Thoracic aorta (tissue), 2 donors: ENCODE results near the gene ACTA1. TPM values are rescaled to one million over a fixed set of nuclear protein-coding genes. Genes with fewer than 3 reads are reported as not detected.

Experiments used
- ATAC-seq: fragments of 150-250 bp; one replicate; pipeline ENCODE4 v1.8.0; 2017; ENCODE audit warnings: low read depth; ENCODE audit not compliant: insufficient number of reproducible peaks, low FRiP score
- DNase-seq: peaks from one replicate; pipeline ENCODE4 v3.0.0-alpha.2; 2020; ENCODE audit warnings: low spot score
- H3K27ac ChIP-seq, 2 donors: fragments of 200-600 bp; sonication (generic); 1 replicate in 1 of 2; 2 replicates in 1 of 2; pipeline ENCODE4 v1.5.1; 2016; ENCODE audit warnings: mild to moderate bottlenecking in 2 of 2, moderate library complexity in 2 of 2
- H3K27me3 ChIP-seq: fragments of 200-600 bp; sonication (generic); replicated peaks from 2 replicates; pipeline ENCODE4 v1.6.0; 2016; ENCODE audit warnings: mild to moderate bottlenecking; ENCODE audit not compliant: insufficient read depth
- H3K36me3 ChIP-seq: fragments of 200-600 bp; sonication (generic); one replicate; pipeline ENCODE4 v1.5.1; 2016
- H3K4me1 ChIP-seq, 2 donors: fragments of 200-600 bp; sonication (generic); 1 replicate in 1 of 2; 2 replicates in 1 of 2; pipeline versions ENCODE4 v1.5.1 to v1.6.0; 2016; ENCODE audit warnings: low read depth in 2 of 2, mild to moderate bottlenecking in 1 of 2; ENCODE audit not compliant: control insufficient read depth in 1 of 2
- H3K4me3 ChIP-seq: fragments of 200-600 bp; sonication (generic); 2 replicates; pipeline ENCODE4 v1.5.1; 2016; ENCODE audit warnings: mild to moderate bottlenecking
- H3K9me3 ChIP-seq: fragments of 200-600 bp; sonication (generic); 2 replicates; pipeline ENCODE4 v1.5.1; 2016
- total RNA-seq, 2 donors: library from RNA; depleted of rRNA; stranded (reverse); fragments of >200 nt; gene quantifications; one replicate each; pipeline versions ENCODE4 v1.1.0 to v1.2.3, GENCODE V29; 2016
- TF ChIP-seq, protein P1 (sequence below): fragments of 200-600 bp; sonication (generic); IDR thresholded peaks from one replicate; pipeline ENCODE4 v1.5.1; 2019; ENCODE audit warnings: antibody characterized with exemption

ACTA1 gene
- total RNA-seq, 2 donors from 2014 or later = 0.99 to 2.3 TPM

DNA sequence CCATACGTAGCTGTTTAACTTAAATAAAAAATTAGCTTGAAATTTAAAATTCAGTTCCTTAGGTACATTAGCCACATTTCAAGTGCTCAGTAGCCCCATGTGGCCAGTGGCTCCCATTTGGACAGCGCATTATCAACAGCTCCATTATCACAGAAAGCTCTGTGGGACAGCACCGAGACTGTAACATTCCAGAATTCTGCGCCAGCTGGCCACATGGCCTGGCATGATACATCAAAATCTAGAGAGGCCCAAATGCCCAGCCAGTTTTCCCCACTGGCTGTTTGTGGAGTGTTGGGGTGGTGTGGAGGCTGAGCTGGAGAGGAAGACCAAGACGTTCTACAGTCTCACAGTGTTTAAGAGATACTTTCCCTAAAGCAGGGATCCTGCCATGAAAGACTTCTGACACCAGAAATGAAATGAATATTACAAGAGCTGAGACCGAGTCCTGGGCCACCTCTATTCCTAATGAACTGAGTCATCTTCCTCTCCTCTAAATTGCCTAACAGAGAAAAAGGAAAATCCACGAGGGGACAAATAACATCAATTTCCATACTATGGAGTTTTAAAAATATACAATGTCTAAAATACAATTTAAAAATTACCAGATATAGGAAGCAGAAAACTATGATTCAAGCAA lies 27.3 kb upstream of the ACTA1 start:
- Histone ChIP-seq H3K4me3 (no peak overlapping the region), H3K27me3 (no peaks in the 10 kb centered on the region), H3K4me1 (no peaks in the 10 kb centered on the region), H3K27ac (no peak overlapping the region), H3K9me3 (no peaks in the 10 kb centered on the region), H3K36me3 (peaks cover 46% of the 10 kb centered on the region)
- ATAC-seq (no peak), DNase-seq (no peak)
- TF ChIP-seq, protein P1, sequence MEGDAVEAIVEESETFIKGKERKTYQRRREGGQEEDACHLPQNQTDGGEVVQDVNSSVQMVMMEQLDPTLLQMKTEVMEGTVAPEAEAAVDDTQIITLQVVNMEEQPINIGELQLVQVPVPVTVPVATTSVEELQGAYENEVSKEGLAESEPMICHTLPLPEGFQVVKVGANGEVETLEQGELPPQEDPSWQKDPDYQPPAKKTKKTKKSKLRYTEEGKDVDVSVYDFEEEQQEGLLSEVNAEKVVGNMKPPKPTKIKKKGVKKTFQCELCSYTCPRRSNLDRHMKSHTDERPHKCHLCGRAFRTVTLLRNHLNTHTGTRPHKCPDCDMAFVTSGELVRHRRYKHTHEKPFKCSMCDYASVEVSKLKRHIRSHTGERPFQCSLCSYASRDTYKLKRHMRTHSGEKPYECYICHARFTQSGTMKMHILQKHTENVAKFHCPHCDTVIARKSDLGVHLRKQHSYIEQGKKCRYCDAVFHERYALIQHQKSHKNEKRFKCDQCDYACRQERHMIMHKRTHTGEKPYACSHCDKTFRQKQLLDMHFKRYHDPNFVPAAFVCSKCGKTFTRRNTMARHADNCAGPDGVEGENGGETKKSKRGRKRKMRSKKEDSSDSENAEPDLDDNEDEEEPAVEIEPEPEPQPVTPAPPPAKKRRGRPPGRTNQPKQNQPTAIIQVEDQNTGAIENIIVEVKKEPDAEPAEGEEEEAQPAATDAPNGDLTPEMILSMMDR = no peak

DNA sequence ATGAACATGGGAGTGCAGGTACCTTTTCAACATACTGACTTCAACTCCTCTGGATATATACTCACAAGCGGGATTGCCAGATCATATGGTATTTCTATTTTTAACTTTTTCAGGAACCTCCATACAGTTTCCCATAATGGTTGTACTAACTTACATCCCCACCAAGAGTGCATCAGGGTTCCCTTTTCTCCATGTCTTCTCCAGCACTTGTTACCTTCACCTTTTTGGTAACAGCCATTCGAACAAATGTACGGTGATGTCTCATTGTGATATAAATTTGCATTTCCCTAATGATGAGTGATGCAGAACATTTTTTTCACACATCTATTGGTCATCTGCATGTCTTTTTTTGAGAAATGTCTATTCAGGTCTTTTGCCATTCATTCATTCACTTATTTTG lies 25.9 kb upstream of the ACTA1 start:
- Histone ChIP-seq H3K27me3 (no peaks in the 10 kb centered on the region), H3K4me3 (no peak overlapping the region), H3K4me1 (no peaks in the 10 kb centered on the region), H3K9me3 (no peaks in the 10 kb centered on the region), H3K27ac (no peak overlapping the region), H3K36me3 (peaks cover 41% of the 10 kb centered on the region)
- DNase-seq (no peak), ATAC-seq (no peak)
- TF ChIP-seq, protein P1 = no peak

DNA sequence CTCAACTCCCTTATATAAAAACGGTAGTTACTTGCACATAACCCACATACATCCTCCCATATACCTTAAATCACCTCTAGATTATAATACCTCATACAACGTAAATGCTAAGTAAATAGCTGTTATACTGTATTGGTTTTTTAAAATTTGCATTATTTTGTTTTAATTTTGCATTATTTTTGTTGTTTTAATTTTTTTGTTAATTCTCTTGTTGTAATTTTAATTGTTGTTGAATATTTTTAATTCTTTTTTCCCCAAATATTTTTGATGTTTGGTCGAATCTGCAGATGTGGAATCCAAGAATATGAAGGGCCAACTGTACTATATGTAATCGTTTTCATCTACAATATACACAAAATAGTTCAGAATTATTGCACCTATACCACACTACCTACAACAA lies 23.5 kb upstream of the ACTA1 start:
- Histone ChIP-seq H3K27me3 (no peaks in the 10 kb centered on the region), H3K4me1 (no peaks in the 10 kb centered on the region), H3K27ac (no peak overlapping the region), H3K9me3 (no peaks in the 10 kb centered on the region), H3K4me3 (no peak overlapping the region), H3K36me3 (peaks cover 22% of the 10 kb centered on the region)
- TF ChIP-seq, protein P1 = no peak
- ATAC-seq = no peak
- no peak for DNase-seq

DNA sequence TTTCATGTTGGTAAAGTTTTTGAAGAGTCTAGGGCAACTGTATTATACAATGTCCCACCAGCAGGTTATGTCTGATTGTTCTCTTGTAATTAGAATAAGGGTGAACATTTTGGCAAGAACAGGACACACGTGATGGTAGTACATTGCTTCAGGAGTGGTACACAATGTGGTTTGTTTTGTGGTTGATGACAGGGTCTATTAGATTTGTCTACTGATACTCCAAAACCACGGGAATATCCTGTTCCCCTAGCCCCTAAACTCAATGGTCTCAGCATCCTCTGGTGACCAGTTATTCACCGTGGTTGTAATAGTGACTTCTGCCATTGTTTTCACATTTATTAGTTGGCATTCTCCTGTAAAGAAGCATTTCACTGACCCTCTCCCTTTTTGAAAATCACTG lies 22.1 kb upstream of the ACTA1 start:
- H3K36me3 ChIP-seq = peaks cover 26% of the 10 kb centered on the region
- H3K27ac ChIP-seq = no peak overlapping the region
- no peaks in the 10 kb centered on the region for H3K9me3 ChIP-seq
- no peaks in the 10 kb centered on the region for H3K27me3 ChIP-seq
- DNase-seq (no peak), ATAC-seq (no peak)
- H3K4me3 ChIP-seq = no peak overlapping the region
- H3K4me1 ChIP-seq = no peaks in the 10 kb centered on the region
- TF ChIP-seq, protein P1 = no peak

DNA sequence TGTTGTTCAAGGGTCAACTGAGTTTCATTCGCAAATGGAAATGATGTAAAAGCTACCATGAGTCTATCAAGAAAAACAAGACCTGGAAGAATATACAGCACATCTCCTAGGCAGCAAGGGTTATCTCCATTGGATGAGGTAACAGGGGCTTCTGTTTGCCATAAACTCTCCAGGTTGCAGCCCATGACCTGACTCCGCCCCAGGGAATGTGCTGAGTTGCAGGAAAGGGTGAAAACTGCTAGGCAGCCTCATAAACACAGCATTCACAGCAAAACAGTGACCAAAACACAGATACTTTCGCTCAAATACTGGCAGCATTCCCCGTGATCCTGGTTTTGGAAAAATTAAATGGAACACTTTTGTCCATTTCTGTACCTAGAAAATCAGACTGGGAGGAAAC lies 20.2 kb upstream of the ACTA1 start:
- Histone ChIP-seq H3K27me3 (no peaks in the 10 kb centered on the region), H3K27ac (no peak overlapping the region), H3K4me3 (no peak overlapping the region), H3K4me1 (no peaks in the 10 kb centered on the region), H3K36me3 (peaks cover 12% of the 10 kb centered on the region), H3K9me3 (no peaks in the 10 kb centered on the region)
- ATAC-seq = no peak
- no peak for DNase-seq
- TF ChIP-seq, protein P1 = no peak
